ENCODE results near the gene SCAMP3. TPM values are rescaled to one million over a fixed set of nuclear protein-coding genes. Genes with fewer than 3 reads are reported as not detected.

SCAMP3 gene
- total and polyA plus RNA-seq, 10 of the 15 experiments (the other 5 are each of a cell fraction or from before 2014, with no cell fraction given), result 17.2 to 133 (median 87.3) TPM

DNA sequence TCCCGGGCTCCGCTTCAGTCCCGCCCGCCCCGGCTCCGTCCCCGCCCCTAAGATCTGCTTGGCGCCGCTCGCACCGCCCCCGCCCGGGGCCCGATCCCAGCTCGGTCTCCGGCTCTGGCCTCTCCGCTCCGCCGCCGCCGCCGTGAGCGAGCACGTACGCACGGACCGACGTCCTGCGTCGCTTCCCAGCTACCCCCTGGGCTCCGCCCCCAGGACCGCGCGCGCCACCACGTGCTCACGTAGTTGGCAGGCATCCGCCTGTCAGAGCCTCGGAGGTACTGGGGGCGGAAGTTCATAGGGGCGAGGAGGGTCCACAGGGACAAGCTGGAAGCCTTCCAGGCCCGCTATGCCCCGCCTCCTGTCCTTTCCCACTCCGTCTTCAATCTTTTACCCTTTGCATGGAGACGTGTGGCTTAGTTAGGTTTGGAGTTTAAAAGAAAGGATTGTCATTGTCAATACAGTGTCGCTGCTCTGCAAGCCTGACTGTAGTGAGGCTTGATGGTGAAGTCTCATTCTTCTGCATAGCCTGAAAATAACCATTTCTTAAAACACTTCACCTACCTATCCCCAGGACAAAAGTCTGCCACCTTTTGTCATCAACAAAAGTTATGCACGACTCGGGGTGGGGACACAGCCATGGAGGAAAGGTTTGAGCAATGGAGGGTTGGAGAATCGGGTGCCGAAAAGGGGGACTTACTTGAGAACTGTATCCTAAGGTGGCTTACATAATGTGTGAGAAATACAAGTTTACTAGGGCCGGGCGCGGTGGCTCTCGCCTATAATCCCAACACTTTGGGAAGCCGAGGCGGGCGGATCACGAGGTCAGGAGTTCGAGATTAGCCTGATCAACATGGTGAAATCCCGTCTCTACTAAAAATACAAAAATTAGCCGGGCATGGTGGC is 11.4 kb upstream of the SCAMP3 start, which contains the start of gene CLK2 (continued):
- peak; percentile 78; the same call in 1 of the 2 replicates for TF ChIP-seq POLR2AphosphoS5 (IDR thresholded peaks at IDR 0.05; ENCODE audit: low read length)
- no peak for TF ChIP-seq STAT1 (conservative IDR thresholded peaks at IDR 0.05)
- peak; percentile 69 for TF ChIP-seq SMAD5 (IDR thresholded peaks at IDR 0.05; ENCODE audit: low read depth)
- TF ChIP-seq RAD21 (IDR thresholded peaks at IDR 0.05; ENCODE audit: insufficient read depth, low read depth, low read length), result no peak
- peak; percentile 52; the same call in 1 of the 2 replicates for TF ChIP-seq RELB (IDR thresholded peaks at IDR 0.05; ENCODE audit: low read depth)
- peak; percentile 53; the same call in 1 of the 2 replicates for TF ChIP-seq RB1 (IDR thresholded peaks at IDR 0.05; ENCODE audit: borderline replicate concordance)
- no peak for TF ChIP-seq MTA2 (IDR thresholded peaks at IDR 0.05; ENCODE audit: low read depth)
- TF ChIP-seq ZBTB40 (IDR thresholded peaks at IDR 0.05; ENCODE audit: borderline replicate concordance), result no peak; the same call in 1 of the 2 replicates
- 0 out of 2 replicates have a peak, but pooled peaks have one; percentile 18 for TF ChIP-seq TBL1XR1 (IDR thresholded peaks at IDR 0.05; ENCODE audit: low read depth, low read length)
- TF ChIP-seq CBX5 (IDR thresholded peaks at IDR 0.05; ENCODE audit: low read depth), result no peak
- no peak for TF ChIP-seq YY1 (IDR thresholded peaks at IDR 0.05; ENCODE audit: low read depth, low read length)
- no peak for TF ChIP-seq NFYB (IDR thresholded peaks at IDR 0.05; ENCODE audit: insufficient read depth, low read depth, low read length)
- TF ChIP-seq MTA3 (IDR thresholded peaks at IDR 0.05; ENCODE audit: borderline replicate concordance, low read length), result no peak
- TF ChIP-seq POU2F2 (IDR thresholded peaks at IDR 0.05; ENCODE audit: borderline replicate concordance, low read depth, low read length), result peak; percentile 47; the same call in 1 of the 3 replicates
- TF ChIP-seq, protein P1, sequence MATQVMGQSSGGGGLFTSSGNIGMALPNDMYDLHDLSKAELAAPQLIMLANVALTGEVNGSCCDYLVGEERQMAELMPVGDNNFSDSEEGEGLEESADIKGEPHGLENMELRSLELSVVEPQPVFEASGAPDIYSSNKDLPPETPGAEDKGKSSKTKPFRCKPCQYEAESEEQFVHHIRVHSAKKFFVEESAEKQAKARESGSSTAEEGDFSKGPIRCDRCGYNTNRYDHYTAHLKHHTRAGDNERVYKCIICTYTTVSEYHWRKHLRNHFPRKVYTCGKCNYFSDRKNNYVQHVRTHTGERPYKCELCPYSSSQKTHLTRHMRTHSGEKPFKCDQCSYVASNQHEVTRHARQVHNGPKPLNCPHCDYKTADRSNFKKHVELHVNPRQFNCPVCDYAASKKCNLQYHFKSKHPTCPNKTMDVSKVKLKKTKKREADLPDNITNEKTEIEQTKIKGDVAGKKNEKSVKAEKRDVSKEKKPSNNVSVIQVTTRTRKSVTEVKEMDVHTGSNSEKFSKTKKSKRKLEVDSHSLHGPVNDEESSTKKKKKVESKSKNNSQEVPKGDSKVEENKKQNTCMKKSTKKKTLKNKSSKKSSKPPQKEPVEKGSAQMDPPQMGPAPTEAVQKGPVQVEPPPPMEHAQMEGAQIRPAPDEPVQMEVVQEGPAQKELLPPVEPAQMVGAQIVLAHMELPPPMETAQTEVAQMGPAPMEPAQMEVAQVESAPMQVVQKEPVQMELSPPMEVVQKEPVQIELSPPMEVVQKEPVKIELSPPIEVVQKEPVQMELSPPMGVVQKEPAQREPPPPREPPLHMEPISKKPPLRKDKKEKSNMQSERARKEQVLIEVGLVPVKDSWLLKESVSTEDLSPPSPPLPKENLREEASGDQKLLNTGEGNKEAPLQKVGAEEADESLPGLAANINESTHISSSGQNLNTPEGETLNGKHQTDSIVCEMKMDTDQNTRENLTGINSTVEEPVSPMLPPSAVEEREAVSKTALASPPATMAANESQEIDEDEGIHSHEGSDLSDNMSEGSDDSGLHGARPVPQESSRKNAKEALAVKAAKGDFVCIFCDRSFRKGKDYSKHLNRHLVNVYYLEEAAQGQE (IDR thresholded peaks at IDR 0.05; ENCODE audit: low read depth, low read length), result no peak
- TF ChIP-seq TARDBP (IDR thresholded peaks at IDR 0.05; ENCODE audit: borderline replicate concordance), result no peak
- peak; percentile 79 for TF ChIP-seq USF2 (IDR thresholded peaks at IDR 0.05; ENCODE audit: borderline replicate concordance, low read depth, low read length)
- TF ChIP-seq EED (IDR thresholded peaks at IDR 0.05; ENCODE audit: low read depth), result peak; percentile 30; the same call in 1 of the 2 replicates
- TF ChIP-seq WRNIP1 (IDR thresholded peaks at IDR 0.05; ENCODE audit: borderline replicate concordance, low read depth, low read length), result no peak
- no peak for TF ChIP-seq ZSCAN29 (IDR thresholded peaks at IDR 0.05)

Data from GM12878 (cell line).